T-helper 22 cell (primary cell): Measurements from ENCODE around the gene SPG11.

ENCODE experiments used
- DNase-seq: peaks from one replicate; pipeline ENCODE4 v3.0.0-alpha.2; 2020; ENCODE audit warnings: low read depth

Gene SPG11

GRCh38 chr15:44516436-44516835 is 147.0 kb downstream of the SPG11 start:
- DNase-seq, result no peak
